22Rv1 (cell line): ENCODE measurements around the gene NHEJ1.

Experiments used
- CTCF ChIP-seq: fragments of 450-650 bp; IDR thresholded peaks from 2 replicates; pipeline ENCODE4 v1.5.1; 2017; ENCODE audit warnings: mild to moderate bottlenecking
- ZFX ChIP-seq: fragments of 450-650 bp; IDR thresholded peaks from 2 replicates; pipeline ENCODE4 v1.6.1; 2017; ENCODE audit warnings: antibody characterized with exemption, borderline replicate concordance

- TF ChIP-seq CTCF (no peak), ZFX (no peak)
Measured at GRCh38 chr2:219157396-219157795, 3.2 kb downstream of the NHEJ1 start.
